A549 (cell line): ENCODE data around the gene C1D.

Experiments
- CEBPB ChIP-seq, 2 experiments: fragments of >200 bp in 1 of 2; sonication (Bioruptor Twin) in 1 of 2; formaldehyde crosslinking in 1 of 2; IDR thresholded peaks; 2 replicates each; pipeline ENCODE4 v1.6.1; 2012 to 2016
- CHD2 ChIP-seq: fragments of 150-350 bp; IDR thresholded peaks from 2 replicates; pipeline ENCODE4 v1.6.1; 2014; ENCODE audit warnings: low read length; ENCODE audit not compliant: partially characterized antibody
- FOSL2 ChIP-seq, 2 experiments: fragments of 450-650 bp in 1 of 2; fragments of >200 bp in 1 of 2; sonication (Bioruptor Twin) in 1 of 2; formaldehyde crosslinking; IDR thresholded peaks; 2 replicates each; pipeline versions ENCODE4 v1.5.0 to v1.6.1; 2016 to 2020; ENCODE audit warnings: mild to moderate bottlenecking in 1 of 2, moderate library complexity in 1 of 2
- JUN ChIP-seq, 2 experiments: fragments of >200 bp; sonication (Bioruptor Twin); formaldehyde crosslinking; IDR thresholded peaks; 2 replicates in 1 of 2; 3 replicates in 1 of 2; pipeline ENCODE4 v1.6.1; 2016 to 2017
- POLR2A ChIP-seq: IDR thresholded peaks from 2 replicates; pipeline ENCODE4 v1.6.1; 2012; ENCODE audit warnings: mild to moderate bottlenecking, low read length
- USF2 ChIP-seq: fragments of 450-650 bp; IDR thresholded peaks from 2 replicates; pipeline ENCODE4 v1.6.1; 2014; ENCODE audit warnings: antibody characterized with exemption
- TF ChIP-seq, protein P1 (sequence below): IDR thresholded peaks from 2 replicates; pipeline ENCODE4 v1.6.1; 2012
- TF ChIP-seq, protein P2 (sequence below): fragments of >200 bp; sonication (Bioruptor Twin); formaldehyde crosslinking; IDR thresholded peaks from 3 replicates; pipeline ENCODE4 v1.6.1; 2016

GRCh38 chr2:68050353-68050752 is 12.5 kb downstream of the C1D start:
- no peak for TF ChIP-seq FOSL2 (IDR thresholded peaks at IDR 0.05)
- TF ChIP-seq FOSL2 (CRISPR knock-in tag; IDR thresholded peaks at IDR 0.05), result no peak
- TF ChIP-seq CHD2, result no peak
- TF ChIP-seq USF2, result no peak
- TF ChIP-seq POLR2A, result no peak
- TF ChIP-seq, protein P1, sequence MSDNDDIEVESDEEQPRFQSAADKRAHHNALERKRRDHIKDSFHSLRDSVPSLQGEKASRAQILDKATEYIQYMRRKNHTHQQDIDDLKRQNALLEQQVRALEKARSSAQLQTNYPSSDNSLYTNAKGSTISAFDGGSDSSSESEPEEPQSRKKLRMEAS, result no peak
- TF ChIP-seq, protein P2, sequence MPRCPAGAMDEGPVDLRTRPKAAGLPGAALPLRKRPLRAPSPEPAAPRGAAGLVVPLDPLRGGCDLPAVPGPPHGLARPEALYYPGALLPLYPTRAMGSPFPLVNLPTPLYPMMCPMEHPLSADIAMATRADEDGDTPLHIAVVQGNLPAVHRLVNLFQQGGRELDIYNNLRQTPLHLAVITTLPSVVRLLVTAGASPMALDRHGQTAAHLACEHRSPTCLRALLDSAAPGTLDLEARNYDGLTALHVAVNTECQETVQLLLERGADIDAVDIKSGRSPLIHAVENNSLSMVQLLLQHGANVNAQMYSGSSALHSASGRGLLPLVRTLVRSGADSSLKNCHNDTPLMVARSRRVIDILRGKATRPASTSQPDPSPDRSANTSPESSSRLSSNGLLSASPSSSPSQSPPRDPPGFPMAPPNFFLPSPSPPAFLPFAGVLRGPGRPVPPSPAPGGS, result no peak
- TF ChIP-seq JUN (IDR thresholded peaks at IDR 0.05), result no peak
- TF ChIP-seq CEBPB (IDR thresholded peaks at IDR 0.05), result no peak
